Lower leg skin (tissue), 4 donors: ENCODE measurements around the gene SCLT1. TPM values are rescaled to one million over a fixed set of nuclear protein-coding genes. Genes with fewer than 3 reads are reported as not detected.
"Not testable (repeated sequence)": the region's sequence is repeated elsewhere in the genome, so short reads cannot be mapped to it uniquely, and the experiment has no call there.

Experiments
- DNase-seq, 2 donors: peaks; one replicate each; pipeline ENCODE4 v3.0.0-alpha.2; 2019; ENCODE audit warnings: low spot score in 2 of 2
- H3K4me3 ChIP-seq: fragments of 200-600 bp; sonication (generic); 2 replicates; pipeline ENCODE4 v1.5.1; 2017; ENCODE audit warnings: mild to moderate bottlenecking, low read depth; ENCODE audit not compliant: poor library complexity, severe bottlenecking
- POLR2A ChIP-seq, 2 donors: fragments of 450-650 bp; IDR thresholded peaks; one replicate each; pipeline ENCODE4 v1.6.1; 2016 to 2017; ENCODE audit warnings: antibody characterized with exemption in 2 of 2, mild to moderate bottlenecking in 1 of 2, moderate library complexity in 1 of 2
- WGBS, 2 donors: methylation state at CpG; one replicate each; pipeline ENCODE4 v1.1.5; 2018; 5-methylcytosine and 5-hydroxymethylcytosine counted together
- intact Hi-C: fragments of 100-400 bp; cut with DNase I; formaldehyde crosslinking; loops from one replicate; pipeline ENCODE4 v1.15.0; 2023; ENCODE audit warnings: low total_unique reads
- total RNA-seq, 4 donors: library from RNA; depleted of rRNA; stranded (reverse); fragments of >200 nt; gene quantifications; one replicate each; pipeline ENCODE4 v1.1.0, GENCODE V29; 2016
- TF ChIP-seq, protein P1 (sequence below), 3 donors: fragments of 450-650 bp; IDR thresholded peaks; one replicate each; pipeline ENCODE4 v1.5.1; 2016; ENCODE audit warnings: antibody characterized with exemption in 3 of 3, mild to moderate bottlenecking in 3 of 3, moderate library complexity in 2 of 3

SCLT1 gene
- total RNA-seq, 4 donors from 2014 or later, result 4.4 to 8.6 (median 6.8) TPM

DNA sequence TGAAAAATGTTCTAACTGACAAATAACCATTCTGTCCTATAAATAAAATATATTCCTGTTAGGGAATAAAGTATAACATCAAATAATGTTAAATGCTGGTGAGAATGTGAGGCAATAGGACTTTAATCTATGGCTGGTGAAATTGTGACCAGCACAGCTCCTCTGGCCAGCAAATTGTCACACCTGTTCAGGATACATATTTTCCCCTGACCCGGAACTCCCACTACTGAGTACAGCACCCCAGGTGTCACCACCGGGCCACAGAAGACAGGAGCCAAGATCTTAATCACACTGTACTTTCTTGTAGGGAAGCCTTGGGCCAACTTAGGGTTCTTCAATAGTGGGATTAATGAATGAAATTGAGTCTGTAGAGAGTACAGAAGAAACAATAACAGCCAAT, 35.8 kb upstream of the SCLT1 start:
- no peak overlapping the region for H3K4me3 ChIP-seq
- no peak for DNase-seq
- no peak for TF ChIP-seq POLR2A (IDR thresholded peaks at IDR 0.05)
- TF ChIP-seq, protein P1, sequence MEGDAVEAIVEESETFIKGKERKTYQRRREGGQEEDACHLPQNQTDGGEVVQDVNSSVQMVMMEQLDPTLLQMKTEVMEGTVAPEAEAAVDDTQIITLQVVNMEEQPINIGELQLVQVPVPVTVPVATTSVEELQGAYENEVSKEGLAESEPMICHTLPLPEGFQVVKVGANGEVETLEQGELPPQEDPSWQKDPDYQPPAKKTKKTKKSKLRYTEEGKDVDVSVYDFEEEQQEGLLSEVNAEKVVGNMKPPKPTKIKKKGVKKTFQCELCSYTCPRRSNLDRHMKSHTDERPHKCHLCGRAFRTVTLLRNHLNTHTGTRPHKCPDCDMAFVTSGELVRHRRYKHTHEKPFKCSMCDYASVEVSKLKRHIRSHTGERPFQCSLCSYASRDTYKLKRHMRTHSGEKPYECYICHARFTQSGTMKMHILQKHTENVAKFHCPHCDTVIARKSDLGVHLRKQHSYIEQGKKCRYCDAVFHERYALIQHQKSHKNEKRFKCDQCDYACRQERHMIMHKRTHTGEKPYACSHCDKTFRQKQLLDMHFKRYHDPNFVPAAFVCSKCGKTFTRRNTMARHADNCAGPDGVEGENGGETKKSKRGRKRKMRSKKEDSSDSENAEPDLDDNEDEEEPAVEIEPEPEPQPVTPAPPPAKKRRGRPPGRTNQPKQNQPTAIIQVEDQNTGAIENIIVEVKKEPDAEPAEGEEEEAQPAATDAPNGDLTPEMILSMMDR (IDR thresholded peaks at IDR 0.05), result no peak
- WGBS, 2 donors, result 82 to 83% methylated on average over 2 of the region's 2 CpGs
- intact Hi-C loops, result no loop called here

DNA sequence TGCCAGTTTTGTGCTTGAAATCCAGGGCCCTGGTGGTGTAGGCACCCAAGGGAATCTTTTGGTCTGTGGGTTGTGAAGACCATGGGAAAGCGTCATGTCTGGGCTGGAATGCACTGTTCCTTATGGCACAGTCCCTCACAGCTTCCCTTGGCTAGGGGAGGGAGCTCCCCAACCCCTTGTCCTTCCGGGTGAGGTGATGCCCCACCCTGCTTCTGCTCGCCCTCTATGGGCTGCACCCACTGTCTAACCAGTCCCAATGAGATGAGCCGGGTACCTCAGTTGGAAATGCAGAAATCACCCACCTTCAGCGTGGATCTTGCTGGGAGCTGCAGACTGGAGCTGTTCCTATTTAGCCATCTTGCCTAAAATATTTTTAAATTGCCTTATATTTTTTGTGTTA, 33.3 kb upstream of the SCLT1 start:
- intact Hi-C loops, DNase-seq, H3K4me3 ChIP-seq: not testable (repeated sequence)
- 94 to 97% methylated on average over 5 of the region's 5 CpGs for WGBS, 2 donors

DNA sequence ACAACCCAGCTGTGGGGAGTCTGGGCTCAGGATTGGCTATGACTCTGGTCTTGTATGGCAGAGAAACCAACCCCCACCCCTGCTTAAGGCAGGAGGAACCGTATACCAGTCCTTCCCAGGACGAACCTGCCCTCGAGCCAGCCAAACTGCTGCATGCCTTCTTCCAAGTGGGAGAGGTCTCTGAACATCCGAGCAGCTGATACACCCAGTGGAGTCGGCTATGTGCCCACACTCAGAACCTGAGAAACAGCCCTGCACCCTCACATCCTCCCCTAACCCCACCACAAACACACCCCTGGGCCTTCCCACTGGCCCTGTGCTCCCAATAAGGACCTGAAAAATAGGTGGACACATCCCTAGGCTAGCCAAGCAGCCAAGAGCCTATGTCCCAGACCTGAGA, 24.4 kb upstream of the SCLT1 start:
- intact Hi-C loops, result no loop called here
- WGBS, 2 donors, result 78 to 96% methylated on average over 4 to 5 of the region's 5 CpGs
- no peak overlapping the region for H3K4me3 ChIP-seq
- DNase-seq, result no peak
- no peak for TF ChIP-seq POLR2A (IDR thresholded peaks at IDR 0.05)
- TF ChIP-seq, protein P1 (IDR thresholded peaks at IDR 0.05), result no peak

DNA sequence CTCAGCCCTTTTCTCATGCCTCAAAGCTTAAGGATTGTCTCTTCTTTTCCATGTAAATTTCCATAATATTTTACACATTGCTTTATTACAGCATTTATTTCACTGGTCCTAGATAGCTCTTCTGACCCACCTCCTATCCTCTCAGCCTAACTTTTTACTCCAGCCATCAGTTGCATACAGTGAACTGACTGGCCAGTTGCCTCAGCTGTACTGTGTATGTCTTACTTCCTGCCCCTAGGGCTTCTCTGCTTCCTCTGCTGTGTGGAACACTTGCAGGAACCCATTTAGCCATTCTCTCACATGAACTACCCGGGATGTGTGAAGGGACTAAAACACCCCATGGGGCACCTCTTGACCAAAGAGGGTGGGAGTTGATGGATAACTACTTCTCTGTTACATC, 20.6 kb upstream of the SCLT1 start:
- WGBS, 2 donors, result 60 to 75% methylated on average over 1 of the region's 1 CpG
- intact Hi-C loops, result no loop called here
- no peak for DNase-seq
- TF ChIP-seq, protein P1 (IDR thresholded peaks at IDR 0.05), result no peak
- H3K4me3 ChIP-seq, result no peak overlapping the region

DNA sequence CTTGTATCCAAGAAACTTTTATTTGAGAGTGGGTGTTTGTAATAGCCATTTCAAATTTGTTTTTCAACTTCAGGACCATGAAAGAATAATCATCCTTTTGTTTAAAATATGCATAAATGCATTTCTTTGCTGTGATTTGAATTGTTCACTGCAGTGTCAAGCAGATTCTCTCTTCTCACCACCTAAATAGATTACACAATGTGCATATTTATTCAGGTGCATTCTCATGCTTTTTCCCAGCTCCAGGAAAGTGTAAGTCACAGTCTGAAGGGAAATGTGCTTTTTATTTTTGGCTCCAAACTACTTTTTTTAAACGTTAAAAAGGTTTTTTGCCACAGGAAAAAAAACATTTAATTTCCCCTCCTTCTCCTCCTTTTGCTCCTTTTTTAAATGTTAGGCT, 20.1 kb upstream of the SCLT1 start:
- intact Hi-C loops, result no loop called here
- TF ChIP-seq, protein P1 (IDR thresholded peaks at IDR 0.05), result no peak
- TF ChIP-seq POLR2A (IDR thresholded peaks at IDR 0.05), result no peak
- 20 to 32% methylated on average over 1 of the region's 1 CpG for WGBS, 2 donors
- DNase-seq, result no peak
- H3K4me3 ChIP-seq, result no peak overlapping the region

DNA sequence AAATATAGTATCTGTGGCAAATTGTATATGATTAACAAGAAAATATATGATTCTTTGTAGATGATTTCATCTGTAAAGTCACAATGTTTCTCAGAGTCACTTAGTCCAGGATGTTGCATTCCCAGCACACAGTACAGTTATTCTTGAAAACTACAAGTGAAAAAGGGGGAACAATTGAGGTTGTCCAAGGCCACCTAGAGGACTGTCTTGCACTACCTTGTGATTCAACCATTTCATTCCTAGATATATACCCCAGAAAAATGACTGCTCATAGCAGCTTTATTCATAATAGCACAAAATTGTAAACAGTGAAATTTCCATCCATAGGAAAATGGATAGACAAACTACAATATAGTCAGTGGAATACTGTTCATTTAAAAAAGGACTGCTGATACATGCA, 18.6 kb upstream of the SCLT1 start:
- H3K4me3 ChIP-seq, result no peak overlapping the region
- intact Hi-C loops, result no loop called here
- no peak for TF ChIP-seq POLR2A (IDR thresholded peaks at IDR 0.05)
- TF ChIP-seq, protein P1 (IDR thresholded peaks at IDR 0.05), result no peak
- DNase-seq, result no peak
